GM19025 (cell line): ENCODE measurements around the gene CARD18.
"Not testable (repeated sequence)": the region's sequence is repeated elsewhere in the genome, so short reads cannot be mapped to it uniquely, and the experiment has no call there.

Experiments used
- ATAC-seq: cut with Tn5 transposase; IDR thresholded peaks from one replicate; pipeline ENCODE4 v1.9.1; 2021; ENCODE audit warnings: mild to moderate bottlenecking, low read depth, moderate library complexity; ENCODE audit not compliant: unreplicated experiment

CARD18 gene

GRCh38 chr11:105137286-105137685, 2.3 kb downstream of the CARD18 start:
- no peak for ATAC-seq

- no peak for ATAC-seq
These were observed 3.7 kb downstream of the CARD18 start for GRCh38 chr11:105135883-105136282.

GRCh38 chr11:105132716-105133511, 6.7 kb downstream of the CARD18 start:
- ATAC-seq, result no peak

GRCh38 chr11:105130189-105130813, 9.3 kb downstream of the CARD18 start:
- ATAC-seq, result no peak

GRCh38 chr11:105124756-105125155, 14.8 kb downstream of the CARD18 start:
- ATAC-seq, result no peak

DNA sequence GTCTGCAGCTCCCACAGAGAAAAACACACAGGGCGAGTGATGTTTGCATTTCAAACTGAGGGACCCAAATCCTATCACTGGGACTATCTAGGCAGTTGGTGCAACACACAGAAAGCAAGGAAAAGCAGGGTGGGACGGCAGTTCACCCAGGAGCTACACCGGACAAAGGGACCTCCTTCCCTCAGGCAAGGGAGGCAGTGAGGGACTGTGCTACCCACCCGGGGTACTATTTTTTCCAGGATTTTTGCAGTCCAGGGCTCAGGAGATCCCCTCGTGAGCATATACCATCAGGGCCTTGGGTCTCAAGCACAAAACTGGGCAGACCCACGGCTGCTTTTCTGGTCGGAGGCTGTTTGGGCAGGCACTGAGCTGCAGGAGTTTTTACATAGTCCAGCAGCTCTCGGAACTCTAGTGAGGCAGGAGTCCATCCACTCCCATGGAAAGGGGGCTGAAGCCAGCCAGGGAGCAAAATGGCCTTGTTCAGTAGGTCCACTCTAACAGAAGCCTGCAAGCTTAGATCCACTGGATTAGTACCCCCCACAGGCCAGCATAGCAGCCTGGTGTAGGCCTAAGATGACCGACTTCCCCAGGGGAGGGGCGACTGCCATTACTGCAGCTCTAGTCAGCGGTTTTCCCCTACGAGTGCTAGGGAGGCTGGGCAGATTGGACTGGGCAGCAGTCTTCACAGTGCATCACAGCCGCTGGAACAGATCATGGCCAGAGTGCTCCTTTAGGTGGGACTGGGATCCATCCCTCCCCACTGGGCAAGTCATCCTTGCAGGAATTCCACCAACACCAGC, 28.2 kb downstream of the CARD18 start:
- no peak for ATAC-seq

GRCh38 chr11:105110688-105111030, 28.9 kb downstream of the CARD18 start:
- no peak for ATAC-seq

DNA sequence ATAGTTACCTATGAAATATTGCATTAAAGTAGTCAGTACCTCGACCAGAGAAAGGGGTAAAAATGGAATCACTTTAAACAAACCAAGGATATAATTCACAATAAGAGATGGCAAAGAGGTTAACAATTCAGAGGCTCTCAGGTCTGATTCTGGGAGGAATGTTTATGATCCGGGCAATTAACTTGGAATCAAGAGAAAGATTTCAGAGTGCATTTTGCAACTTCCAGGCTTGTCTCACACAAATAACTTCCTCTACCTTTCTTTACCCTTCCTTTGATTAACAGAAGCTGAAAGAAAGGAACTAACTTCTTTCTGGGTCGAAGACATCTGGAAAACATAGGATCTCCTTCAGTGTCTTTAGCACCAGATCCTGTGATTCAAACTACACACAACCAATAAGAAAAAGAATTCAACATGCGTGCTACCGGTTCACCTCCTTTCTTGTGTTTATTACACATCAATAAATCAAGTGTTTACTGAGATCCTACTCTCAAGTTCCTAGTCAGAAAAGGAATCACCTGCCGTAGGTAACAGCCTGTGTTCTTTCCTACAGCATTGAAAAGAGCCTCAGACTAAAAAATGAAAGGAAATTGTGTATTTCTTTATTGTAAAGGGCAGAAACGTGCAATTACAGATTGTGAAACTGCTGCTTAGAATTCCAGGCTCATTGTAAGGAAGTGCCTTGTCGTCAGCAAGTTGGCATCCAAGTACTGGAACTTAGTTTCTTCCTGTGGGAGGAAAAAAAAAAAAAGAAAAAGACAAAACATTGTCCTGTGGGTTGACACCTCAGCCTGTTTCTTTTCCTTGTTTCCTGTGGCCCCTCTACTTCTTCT, 29.5 kb downstream of the CARD18 start:
- no peak for ATAC-seq

DNA sequence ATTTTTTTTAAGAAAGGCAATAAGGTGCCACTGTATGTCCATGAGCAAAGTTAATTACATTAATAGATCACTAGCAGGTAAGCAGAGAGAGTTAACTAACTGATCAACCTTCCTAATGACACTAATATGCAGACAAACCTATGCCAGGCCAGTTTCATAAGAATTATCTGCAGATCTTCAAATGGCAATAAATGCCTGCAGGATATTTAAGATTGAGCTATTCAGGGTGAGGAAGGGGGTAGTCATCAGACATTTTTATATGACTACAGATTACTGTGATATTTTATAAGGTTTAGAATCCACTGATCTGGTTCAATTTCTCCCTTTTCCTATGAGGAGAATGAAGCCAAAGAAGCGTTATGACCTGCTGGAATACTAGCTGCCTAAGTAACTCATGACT, 30.2 kb downstream of the CARD18 start:
- no peak for ATAC-seq

- ATAC-seq, result no peak
These were observed 31.3 kb downstream of the CARD18 start for GRCh38 chr11:105108247-105108646.

- ATAC-seq, result not testable (repeated sequence)
These were observed 32.2 kb downstream of the CARD18 start for GRCh38 chr11:105107226-105107825.

DNA sequence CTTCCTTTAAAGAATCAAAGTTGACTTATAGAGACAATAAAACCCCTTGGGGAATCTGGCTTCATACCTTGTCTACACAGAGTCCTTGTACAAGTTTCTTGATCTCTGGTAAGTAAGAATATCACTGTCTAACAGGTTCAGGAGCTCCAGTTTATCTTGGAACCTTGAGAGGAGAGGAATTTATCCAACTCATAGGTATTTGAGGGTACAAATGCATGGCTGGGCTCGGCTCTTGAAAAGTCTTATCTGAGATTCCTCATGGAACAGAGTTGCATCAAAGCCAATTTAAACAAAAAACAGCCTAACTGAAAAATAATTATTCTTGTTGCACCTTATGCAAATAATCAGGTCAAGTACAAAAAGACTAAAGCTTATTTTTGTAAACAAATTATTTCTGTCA, 33.4 kb downstream of the CARD18 start:
- ATAC-seq, result no peak

DNA sequence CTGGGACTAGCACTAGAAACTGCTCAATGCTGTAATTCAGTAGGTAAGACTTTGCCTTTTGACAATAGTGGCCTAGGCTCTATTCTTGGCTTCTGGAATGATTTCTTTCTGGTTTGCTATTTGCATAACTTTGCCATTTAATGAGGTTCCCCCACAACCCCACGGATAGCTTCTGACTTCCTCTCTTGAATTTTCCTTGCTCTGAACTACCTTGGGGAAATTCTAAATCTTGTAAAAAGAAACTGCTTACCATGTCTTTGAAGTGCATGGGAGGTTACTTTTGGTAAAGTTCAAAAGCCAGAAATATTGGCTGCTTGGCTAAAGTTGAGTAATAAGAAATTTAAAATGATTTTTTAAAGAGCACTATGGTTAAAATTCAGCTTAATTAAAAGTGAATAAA, 35.3 kb downstream of the CARD18 start:
- ATAC-seq, result no peak

- no peak for ATAC-seq
These were observed 36.2 kb downstream of the CARD18 start for GRCh38 chr11:105103336-105103735.

DNA sequence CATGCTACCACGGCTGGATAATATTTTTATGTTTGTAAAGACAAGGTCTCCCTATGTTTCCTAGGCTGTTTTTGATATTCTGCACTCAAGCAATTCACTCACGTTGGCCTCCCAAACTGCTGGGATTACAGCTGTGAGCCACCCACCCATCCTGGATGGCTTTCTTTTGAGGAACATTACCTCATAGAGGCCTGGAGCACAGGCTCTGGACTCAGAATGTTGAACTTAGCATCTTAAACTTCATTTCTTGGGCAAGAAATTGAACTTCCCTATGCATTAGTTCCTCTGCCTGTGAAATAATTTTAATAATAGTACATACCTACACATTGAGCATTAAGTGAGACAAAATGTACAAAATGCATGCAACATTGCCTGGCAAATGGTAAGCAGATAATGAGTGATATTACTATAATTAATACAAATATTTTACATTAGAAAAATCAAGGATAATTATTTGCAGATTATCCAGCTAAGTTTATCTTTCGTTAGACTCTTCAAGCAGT, 37.4 kb downstream of the CARD18 start:
- not testable (repeated sequence) for ATAC-seq

- no peak for ATAC-seq
These were observed 38.5 kb downstream of the CARD18 start for GRCh38 chr11:105100981-105101630.

DNA sequence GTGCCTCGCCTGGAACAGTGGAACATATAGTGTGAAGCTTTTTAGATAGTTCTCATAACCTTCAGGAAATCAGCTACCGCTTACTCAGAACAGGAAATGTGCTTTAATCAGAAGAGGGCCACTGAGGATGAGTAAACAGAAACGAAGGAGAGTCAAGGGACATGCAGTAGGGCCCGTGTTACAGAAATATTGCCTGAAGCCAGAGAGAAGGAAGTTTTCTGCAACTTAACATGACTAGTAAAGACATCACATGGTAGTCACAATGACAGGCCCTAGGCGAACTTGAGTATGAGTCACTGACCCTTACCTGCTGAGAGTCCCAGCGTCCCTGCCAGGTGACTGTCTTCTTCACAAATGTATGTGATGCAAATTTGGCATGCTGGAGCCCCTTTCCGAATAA, 39.4 kb downstream of the CARD18 start:
- no peak for ATAC-seq

DNA sequence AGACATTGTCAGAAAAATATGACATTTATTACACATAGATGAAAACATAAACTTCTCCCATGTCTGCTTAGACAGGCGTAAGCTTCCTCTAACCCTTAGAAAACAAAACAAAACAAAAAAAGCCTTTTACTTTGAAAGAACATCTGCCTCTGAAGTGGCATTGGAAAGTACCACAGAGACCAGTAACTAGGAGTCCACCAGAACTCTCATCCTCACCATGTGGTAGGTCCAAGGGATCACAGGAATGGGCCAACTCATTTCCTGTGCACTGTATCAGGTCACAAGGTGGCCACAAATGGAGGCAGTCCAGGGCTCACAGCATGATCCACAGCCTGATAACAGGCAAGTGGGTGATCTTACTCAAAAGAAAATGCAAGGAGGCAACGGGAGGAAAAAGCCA, 40.0 kb downstream of the CARD18 start:
- ATAC-seq, result not testable (repeated sequence)
